ENCODE results near the gene WASF2. TPM values are rescaled to one million over a fixed set of nuclear protein-coding genes. Genes with fewer than 3 reads are reported as not detected.
A peak's percentile ranks its signal among the peaks of the same experiment; 100 is the strongest.

Gene WASF2
- total RNA-seq, 2 donors from 2014 or later, result 97.7 to 110 TPM

DNA sequence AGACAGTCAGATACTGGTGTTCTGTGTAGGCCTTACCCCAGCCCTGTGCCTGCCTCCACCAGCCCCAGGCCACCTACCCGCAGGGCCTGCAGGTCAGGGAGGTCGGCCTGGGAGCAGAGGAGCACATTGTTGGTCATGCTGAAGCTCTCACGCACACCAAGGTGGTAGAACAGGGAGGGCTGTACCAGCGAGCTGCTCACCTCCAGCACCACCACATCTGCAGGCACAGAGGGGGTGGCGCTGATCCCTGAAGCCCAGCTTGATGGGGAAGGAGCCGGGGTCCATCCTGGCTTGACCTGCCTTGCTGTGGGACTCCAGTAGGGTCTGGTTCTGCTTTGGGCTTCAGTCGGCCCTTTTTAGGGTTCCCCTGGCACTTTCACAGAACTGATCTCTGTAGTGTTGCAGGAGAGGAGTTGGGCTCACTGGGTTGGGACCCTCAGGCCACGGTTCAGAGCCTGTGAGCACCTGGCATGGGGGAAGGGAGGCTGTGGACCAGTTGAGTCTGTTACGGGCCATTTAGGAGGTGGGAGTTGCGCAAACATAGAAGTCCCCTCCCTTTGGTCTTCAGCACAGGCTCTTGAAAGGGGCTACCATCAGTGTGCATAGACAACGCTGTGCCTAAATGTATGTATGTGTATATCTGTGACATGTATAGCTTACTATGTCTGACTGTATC lies 125.1 kb downstream of the WASF2 start:
- Mint-ChIP-seq H3K36me3 (no peaks in the 10 kb centered on the region), H3K27ac (peak overlapping the region; percentile 77 to 81), H3K9me3 (no peaks in the 10 kb centered on the region), H3K4me1 (ENCODE audit: low read depth in 2 of 2) (peaks cover 27 to 33% of the 10 kb centered on the region in 2 donors), H3K4me3 (peak overlapping the region; percentile 90), H3K27me3 (no peaks in the 10 kb centered on the region)
- ATAC-seq, result peak in 1 of 2 donors; percentile 4
- DNase-seq (ENCODE audit: low spot score), result peak; percentile 45

DNA sequence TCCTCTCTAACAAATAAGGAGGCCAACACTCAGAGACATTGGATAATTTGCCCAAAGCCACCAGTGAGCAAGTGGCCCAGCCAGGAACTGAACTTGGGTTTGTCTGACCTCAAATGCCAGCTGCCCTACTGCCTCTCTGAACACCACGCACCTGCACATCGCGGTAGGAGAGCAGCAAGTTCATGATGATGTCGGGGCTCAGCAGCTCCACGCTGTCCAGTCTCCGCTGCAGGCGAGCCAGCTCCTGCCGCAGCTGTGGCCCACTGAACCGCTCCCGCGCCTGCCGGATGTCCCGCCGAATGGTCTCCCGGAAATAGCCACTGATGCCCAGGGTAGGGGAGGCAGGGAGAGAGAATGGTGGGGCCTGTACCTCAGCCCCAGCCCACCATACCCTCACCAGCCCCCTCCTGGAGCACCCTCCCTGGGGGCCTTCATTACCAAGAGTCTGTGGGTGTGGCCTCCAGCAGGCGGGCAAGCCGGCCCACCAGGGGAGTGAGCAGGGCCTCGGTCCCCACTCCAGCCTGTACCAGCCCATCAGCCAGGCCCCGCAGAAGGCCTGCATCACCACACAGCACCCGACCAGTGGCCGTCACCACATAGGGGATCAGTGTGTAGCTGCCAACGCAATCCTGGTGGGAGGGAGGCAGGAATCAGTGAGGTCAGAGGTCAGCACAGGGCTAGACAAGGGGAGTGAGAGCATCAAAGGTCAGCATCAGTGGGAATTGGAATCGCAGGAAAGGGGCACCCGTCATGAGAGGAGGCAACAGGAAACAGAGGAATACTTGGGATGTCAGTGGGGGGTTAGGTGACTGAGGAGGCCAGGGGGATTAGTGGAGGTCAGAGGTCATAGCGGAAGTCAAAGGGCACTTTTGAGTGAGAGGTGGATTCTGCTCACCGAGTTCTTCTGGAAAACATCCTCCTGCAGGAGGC lies 125.9 kb downstream of the WASF2 start:
- Mint-ChIP-seq H3K27ac (peak overlapping the region in 1 of 2 donors; percentile 20), H3K4me3 (no peak overlapping the region), H3K4me1 (ENCODE audit: low read depth in 2 of 2) (peaks cover 32 to 39% of the 10 kb centered on the region in 2 donors), H3K9me3 (no peaks in the 10 kb centered on the region), H3K36me3 (no peaks in the 10 kb centered on the region), H3K27me3 (no peaks in the 10 kb centered on the region)
- no peak for ATAC-seq
- DNase-seq (ENCODE audit: low spot score), result no peak

DNA sequence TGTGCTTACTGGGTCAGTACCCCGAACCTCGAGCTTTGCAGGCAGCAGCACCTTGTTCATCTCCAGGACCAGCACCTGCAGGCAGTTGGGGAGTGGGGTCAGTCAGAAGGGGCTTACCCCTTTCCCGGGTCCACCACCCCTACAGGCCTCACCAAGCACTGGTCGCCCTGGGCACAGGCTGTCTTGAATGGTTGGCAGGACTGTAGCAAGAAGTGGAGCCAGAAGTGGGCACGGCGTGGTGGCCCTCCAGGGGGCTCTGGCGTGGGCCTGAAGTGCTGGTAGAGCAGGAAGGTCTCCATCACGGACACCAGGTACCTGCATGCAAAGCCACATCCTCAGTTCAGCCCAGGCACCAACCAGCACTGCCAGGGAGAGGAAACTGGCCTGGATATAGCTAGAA lies 128.4 kb downstream of the WASF2 start:
- Mint-ChIP-seq H3K36me3 (no peaks in the 10 kb centered on the region), H3K27me3 (no peaks in the 10 kb centered on the region), H3K4me1 (ENCODE audit: low read depth in 2 of 2) (peaks cover 37 to 43% of the 10 kb centered on the region in 2 donors), H3K4me3 (peak overlapping the region; percentile 80), H3K27ac (no peak overlapping the region), H3K9me3 (no peaks in the 10 kb centered on the region)
- DNase-seq (ENCODE audit: low spot score) (no peak), ATAC-seq (no peak)

DNA sequence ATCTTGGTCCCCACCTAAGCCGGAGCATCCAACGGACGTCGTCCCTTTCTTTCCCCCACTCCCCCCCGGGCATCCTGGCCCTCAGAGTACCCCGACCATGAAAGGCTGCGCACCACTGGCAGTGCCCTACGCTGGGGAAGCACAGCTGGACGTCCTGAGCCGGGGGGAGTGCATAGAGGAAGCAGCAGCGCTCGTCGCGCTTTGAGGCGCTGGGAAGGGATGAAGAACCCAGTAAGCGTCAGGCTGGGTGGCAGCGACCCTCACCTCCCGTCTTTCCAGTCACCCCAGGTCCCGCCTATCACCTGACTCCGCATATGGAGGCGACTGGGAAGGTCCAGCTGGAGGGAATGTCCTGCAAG lies 128.9 kb downstream of the WASF2 start:
- H3K27ac Mint-ChIP-seq, result no peak overlapping the region
- ATAC-seq (no peak), DNase-seq (ENCODE audit: low spot score) (no peak)
- H3K4me3 Mint-ChIP-seq, result peak overlapping the region; percentile 80
- H3K4me1 Mint-ChIP-seq (ENCODE audit: low read depth in 2 of 2), result peaks cover 39 to 43% of the 10 kb centered on the region in 2 donors
- H3K27me3 Mint-ChIP-seq, result no peaks in the 10 kb centered on the region
- no peaks in the 10 kb centered on the region for H3K36me3 Mint-ChIP-seq
- H3K9me3 Mint-ChIP-seq, result no peaks in the 10 kb centered on the region

DNA sequence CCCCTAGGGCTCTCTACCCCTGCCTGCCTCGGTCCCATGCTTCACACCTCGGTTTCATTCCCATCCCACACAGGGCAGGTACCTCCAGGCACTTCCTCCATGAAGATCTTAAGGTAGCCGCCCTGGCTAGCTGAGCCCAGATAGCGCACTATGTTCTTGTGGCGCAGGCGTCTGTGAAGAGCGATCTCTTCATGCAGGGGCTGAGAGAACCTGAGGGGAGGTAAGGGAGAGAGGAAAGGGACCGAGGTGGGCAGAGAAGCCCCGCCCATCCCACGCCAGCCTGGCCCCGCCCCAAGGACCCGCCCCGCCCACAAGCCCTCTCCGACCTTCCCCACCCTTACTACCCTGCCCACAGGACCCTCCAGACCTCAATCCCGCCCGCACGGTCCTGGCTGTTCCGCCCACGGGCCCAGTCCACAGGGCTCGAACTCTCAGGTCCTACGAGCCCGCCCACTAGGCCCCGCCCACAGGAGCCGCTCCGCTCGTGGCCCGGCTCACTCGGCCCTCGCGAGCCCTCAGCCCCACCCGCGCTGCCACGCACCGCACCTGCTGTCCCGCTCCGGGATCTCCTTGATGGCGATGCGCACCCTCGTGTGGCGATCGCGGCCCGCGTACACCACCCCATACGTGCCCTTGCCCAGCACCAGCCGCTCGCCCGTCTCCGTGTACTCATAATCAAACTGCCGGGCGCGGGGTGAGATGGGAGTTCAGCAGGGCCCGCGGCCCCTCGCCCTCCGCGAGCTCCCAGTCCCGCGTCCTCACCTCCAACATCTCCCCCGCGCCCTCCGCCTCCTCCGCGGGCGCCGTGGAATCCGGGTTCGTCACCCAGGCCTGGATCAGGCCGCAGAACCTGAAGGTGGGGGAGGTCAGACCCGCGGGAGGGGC lies 129.6 kb downstream of the WASF2 start:
- peak; percentile 18 to 40 for ATAC-seq
- DNase-seq (ENCODE audit: low spot score), result peak; percentile 70
- peak overlapping the region; percentile 27 to 51 for H3K27ac Mint-ChIP-seq
- H3K27me3 Mint-ChIP-seq, result no peaks in the 10 kb centered on the region
- H3K9me3 Mint-ChIP-seq, result no peaks in the 10 kb centered on the region
- H3K4me3 Mint-ChIP-seq, result peak overlapping the region; percentile 80
- H3K36me3 Mint-ChIP-seq, result no peaks in the 10 kb centered on the region
- peaks cover 37 to 42% of the 10 kb centered on the region in 2 donors for H3K4me1 Mint-ChIP-seq (ENCODE audit: low read depth in 2 of 2)

DNA sequence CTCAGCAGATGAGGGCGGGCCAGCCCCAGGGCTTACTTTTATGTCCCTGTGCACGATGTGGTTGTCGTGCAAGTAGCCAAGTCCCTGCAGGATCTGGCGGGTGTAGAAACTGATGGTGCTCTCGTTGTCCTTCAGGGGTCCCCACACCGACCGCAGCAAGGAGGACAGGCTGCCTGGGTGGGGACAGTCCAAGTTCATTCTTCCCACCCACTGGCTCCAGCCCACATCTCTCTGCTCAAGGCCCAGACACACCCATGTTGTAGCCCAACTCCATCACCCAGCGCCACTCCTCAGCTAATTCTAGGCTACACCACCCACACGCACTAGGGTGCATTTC lies 130.2 kb downstream of the WASF2 start:
- no peak for ATAC-seq
- H3K27ac Mint-ChIP-seq, result peak overlapping the region; percentile 27 to 51
- no peaks in the 10 kb centered on the region for H3K27me3 Mint-ChIP-seq
- no peaks in the 10 kb centered on the region for H3K36me3 Mint-ChIP-seq
- H3K4me1 Mint-ChIP-seq (ENCODE audit: low read depth in 2 of 2), result peaks cover 34 to 38% of the 10 kb centered on the region in 2 donors
- no peak for DNase-seq (ENCODE audit: low spot score)
- no peaks in the 10 kb centered on the region for H3K9me3 Mint-ChIP-seq
- peak overlapping the region; percentile 80 for H3K4me3 Mint-ChIP-seq

DNA sequence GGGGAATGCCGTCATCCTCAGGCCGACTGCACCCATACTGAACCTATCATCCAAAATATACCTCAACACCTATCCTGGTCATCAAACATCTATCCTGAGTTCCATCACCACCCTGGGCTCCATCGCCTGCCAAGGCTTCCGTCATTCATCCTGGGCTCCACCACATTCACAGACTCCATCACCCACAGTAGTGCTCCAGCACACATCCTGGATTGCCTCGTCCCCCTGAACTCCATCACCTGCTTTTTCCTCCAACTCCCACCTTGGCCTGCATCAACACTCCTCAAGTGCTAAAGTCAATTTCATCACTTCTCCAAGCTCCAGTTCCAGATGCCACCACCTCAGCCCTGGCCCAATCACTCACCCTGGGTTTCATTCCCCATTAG lies 131.0 kb downstream of the WASF2 start:
- H3K4me1 Mint-ChIP-seq (ENCODE audit: low read depth in 2 of 2), result peaks cover 29 to 30% of the 10 kb centered on the region in 2 donors
- peak overlapping the region in 1 of 2 donors; percentile 16 for H3K27ac Mint-ChIP-seq
- ATAC-seq (no peak), DNase-seq (ENCODE audit: low spot score) (no peak)
- no peaks in the 10 kb centered on the region for H3K27me3 Mint-ChIP-seq
- peak overlapping the region; percentile 80 for H3K4me3 Mint-ChIP-seq
- no peaks in the 10 kb centered on the region for H3K36me3 Mint-ChIP-seq
- no peaks in the 10 kb centered on the region for H3K9me3 Mint-ChIP-seq

DNA sequence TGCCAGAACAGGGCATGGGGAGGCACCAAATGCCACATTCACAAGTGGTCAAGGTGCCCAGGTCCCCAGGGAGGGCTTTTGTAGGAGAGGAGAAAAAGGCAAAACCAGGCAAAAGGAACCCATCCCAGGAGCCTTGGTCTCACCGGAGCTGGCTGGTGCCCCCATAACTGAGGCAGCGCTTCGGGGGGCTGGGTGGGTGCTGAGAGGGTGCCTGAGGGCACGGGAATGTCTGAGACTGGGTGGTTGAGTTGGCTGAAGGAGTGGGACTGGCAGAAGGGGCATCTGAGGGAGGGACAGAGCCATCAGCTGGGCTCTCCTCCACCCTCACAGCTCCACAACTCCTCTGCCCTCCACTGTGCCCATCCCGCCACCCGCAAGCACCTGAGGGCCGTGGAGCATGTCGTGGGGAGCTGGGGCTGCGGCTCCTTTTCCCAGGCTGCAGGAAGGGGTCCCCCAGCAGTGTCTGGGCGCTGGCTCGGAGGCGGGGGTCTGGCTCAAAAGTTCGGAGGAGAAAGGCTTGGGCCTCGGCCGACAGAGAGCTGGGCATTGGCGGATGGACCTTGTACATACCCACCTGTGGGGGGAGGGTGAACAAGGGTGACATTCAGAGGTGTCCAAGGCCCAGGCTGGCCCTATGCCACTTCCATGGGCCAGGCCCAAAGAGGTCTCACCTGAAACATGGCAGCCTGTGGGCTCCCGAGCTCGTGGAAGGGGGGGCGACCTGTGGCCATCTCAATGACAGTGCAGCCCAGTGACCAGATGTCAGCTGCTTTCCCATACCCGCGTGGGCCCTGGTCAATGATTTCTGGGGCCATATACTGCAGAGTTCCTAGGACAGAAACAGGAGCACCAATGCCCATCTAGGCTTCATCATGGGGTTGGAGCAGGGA lies 131.7 kb downstream of the WASF2 start:
- Mint-ChIP-seq H3K4me1 (ENCODE audit: low read depth in 2 of 2) (peaks cover 29 to 30% of the 10 kb centered on the region in 2 donors), H3K36me3 (no peaks in the 10 kb centered on the region)
- no peak for ATAC-seq

DNA sequence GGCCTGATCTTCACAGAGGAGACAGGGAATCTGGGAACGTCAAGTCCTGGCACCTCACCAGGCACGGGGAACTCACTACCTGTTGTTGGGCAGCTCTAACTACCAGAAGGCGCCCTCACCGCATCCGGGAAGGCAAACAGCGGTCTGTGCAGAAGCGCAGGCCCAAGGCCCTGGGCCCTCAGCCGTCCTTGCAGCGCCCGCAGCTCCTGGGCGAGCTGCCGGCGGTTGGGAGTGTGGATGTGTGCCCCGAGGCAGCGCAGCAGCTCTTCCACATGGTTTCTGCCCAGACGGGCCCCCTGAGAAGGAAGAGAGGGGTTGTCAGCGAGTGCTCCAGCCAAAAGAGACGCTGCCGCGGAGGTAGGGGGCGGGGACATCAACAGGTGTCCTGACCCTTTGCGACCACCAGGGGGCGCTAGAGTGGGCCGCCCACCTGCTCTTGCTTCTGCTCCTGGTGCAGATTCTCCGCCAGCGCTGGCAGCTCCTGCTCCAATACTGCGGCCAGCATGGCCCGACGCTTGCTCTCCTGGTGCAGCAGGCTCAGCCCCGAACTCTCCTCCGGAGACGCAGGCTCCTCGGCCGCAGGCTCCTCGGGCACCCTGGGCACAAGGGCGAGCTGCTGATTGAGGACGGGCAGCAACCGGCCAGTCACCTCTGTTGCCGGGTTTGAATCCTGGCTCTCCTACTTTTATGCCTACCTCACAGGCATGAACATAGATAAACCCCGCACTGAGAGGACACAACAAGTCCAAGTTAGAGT lies 132.5 kb downstream of the WASF2 start:
- Mint-ChIP-seq H3K27me3 (no peaks in the 10 kb centered on the region), H3K27ac (peak overlapping the region; percentile 67 to 80), H3K36me3 (no peaks in the 10 kb centered on the region), H3K9me3 (no peaks in the 10 kb centered on the region), H3K4me1 (ENCODE audit: low read depth in 2 of 2) (peaks cover 29 to 30% of the 10 kb centered on the region in 2 donors), H3K4me3 (peak overlapping the region; percentile 66)
- DNase-seq (ENCODE audit: low spot score) (peak; percentile 79), ATAC-seq (peak; percentile 72 to 75)

More for the DNA sequence above, 131.7 kb downstream of the WASF2 start:
- Mint-ChIP-seq H3K9me3 (no peaks in the 10 kb centered on the region), H3K27ac (peak overlapping the region; percentile 16 to 67), H3K4me3 (peak overlapping the region; percentile 66), H3K27me3 (no peaks in the 10 kb centered on the region)
- DNase-seq (ENCODE audit: low spot score), result no peak

DNA sequence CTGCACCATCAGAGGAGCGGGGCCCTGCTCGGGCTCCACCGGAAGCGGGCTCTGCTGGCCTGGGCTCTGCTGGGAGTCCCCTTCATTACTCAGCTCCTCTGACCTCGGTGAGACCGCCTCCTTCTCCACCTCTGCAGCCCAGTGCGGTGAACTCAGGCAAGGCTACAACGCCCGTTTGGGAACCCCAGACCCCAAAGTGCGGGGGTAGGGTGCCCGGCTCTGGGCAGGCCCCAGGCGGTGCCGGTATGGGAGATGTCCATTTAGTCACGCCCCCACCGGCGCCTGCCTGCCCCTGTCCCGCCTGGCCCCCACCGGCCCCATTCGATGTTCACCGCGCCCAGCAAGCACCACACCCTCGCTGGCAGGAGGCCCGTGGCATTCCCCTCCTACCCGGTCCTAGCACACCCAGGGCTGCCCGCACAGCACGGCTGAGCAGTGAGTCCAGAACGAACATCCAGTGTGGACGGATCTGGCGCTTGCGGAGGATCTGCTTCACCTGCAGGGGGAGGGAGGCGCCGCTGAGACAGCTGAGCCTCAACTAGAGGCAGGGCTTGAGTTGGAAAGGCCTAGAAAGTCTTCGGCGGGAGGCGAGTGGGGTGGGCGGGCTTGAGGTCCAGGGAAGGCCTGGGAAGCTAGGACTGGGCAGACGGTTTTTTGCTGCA lies 133.2 kb downstream of the WASF2 start:
- peak overlapping the region; percentile 66 for H3K4me3 Mint-ChIP-seq
- H3K4me1 Mint-ChIP-seq (ENCODE audit: low read depth in 2 of 2), result peaks cover 29 to 30% of the 10 kb centered on the region in 2 donors
- DNase-seq (ENCODE audit: low spot score) (peak; percentile 82), ATAC-seq (peak; percentile 72 to 87)
- H3K27me3 Mint-ChIP-seq, result no peaks in the 10 kb centered on the region
- H3K36me3 Mint-ChIP-seq, result no peaks in the 10 kb centered on the region
- peak overlapping the region; percentile 67 to 80 for H3K27ac Mint-ChIP-seq
- no peaks in the 10 kb centered on the region for H3K9me3 Mint-ChIP-seq

DNA sequence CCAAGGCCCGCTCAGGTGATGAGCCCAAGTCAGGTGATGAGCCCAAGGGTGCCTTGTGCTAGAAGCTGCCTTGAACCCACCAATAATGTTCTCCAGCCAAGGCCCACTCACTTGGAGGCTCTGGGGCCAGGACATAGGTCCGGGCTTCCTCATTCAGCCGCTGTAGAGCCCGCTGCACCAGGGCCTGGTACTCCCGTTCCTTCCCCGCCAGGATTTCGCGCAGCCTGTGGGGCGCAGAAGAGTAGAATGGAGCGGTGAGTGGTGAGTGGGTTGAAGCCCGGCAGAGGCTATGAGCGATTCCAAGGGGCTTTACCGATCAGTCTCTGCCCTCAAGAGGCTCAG lies 133.7 kb downstream of the WASF2 start:
- no peaks in the 10 kb centered on the region for H3K9me3 Mint-ChIP-seq
- no peaks in the 10 kb centered on the region for H3K27me3 Mint-ChIP-seq
- DNase-seq (ENCODE audit: low spot score) (no peak), ATAC-seq (no peak)
- H3K36me3 Mint-ChIP-seq, result no peaks in the 10 kb centered on the region
- peak overlapping the region; percentile 66 for H3K4me3 Mint-ChIP-seq
- peak overlapping the region; percentile 67 to 80 for H3K27ac Mint-ChIP-seq
- H3K4me1 Mint-ChIP-seq (ENCODE audit: low read depth in 2 of 2), result peaks cover 29 to 30% of the 10 kb centered on the region in 2 donors

DNA sequence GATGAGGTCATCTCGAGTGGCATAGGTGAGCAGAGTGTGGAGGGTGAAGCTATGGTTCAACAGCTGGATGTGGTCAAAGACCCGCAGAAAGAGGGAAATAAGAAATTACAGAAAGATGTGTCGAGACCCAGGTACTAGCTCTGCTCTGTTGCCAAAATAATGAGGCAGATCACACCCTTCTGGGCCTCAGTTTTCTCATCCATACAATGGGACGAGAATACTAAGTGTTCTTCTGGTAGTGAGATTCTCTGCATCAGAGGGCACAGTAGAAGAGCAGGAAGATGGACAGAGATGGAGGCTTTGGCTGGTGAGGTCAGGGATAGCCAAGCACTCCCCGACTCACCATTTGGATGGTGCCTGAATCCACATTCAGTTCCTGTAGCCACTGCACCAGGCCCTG lies 134.3 kb downstream of the WASF2 start:
- ATAC-seq (no peak), DNase-seq (ENCODE audit: low spot score) (no peak)
- Mint-ChIP-seq H3K4me3 (peak overlapping the region; percentile 66), H3K4me1 (ENCODE audit: low read depth in 2 of 2) (peaks cover 29 to 30% of the 10 kb centered on the region in 2 donors), H3K27ac (peak overlapping the region; percentile 67 to 80), H3K36me3 (no peaks in the 10 kb centered on the region), H3K27me3 (no peaks in the 10 kb centered on the region), H3K9me3 (no peaks in the 10 kb centered on the region)
